HG02943 (cell line): ENCODE results near the gene SCARB1.
"Not testable (repeated sequence)": the region's sequence is repeated elsewhere in the genome, so short reads cannot be mapped to it uniquely, and the experiment has no call there.

Experiments used
- ATAC-seq: cut with Tn5 transposase; IDR thresholded peaks from one replicate; pipeline ENCODE4 v1.9.1; 2021; ENCODE audit warnings: mild to moderate bottlenecking, low read depth, moderate library complexity; ENCODE audit not compliant: unreplicated experiment

SCARB1 gene

GRCh38 chr12:124863416-124864325 is at the start of gene SCARB1:
SCARB1 (minus strand) TSS chr12:124863864; CDS start chr12:124863720, 144 bp downstream.
- peak; percentile 62 for ATAC-seq

GRCh38 chr12:124912529-124913287 is 49.0 kb upstream of the SCARB1 start:
- ATAC-seq: not testable (repeated sequence)

- ATAC-seq: not testable (repeated sequence)
Measured at GRCh38 chr12:124911521-124911920, 47.9 kb upstream of the SCARB1 start.

GRCh38 chr12:124910561-124911478 is 47.2 kb upstream of the SCARB1 start:
- no peak for ATAC-seq

- no peak for ATAC-seq
Measured at GRCh38 chr12:124909831-124910560, 46.3 kb upstream of the SCARB1 start.

GRCh38 chr12:124906606-124907261 is 43.1 kb upstream of the SCARB1 start:
- peak; percentile 59 for ATAC-seq

- ATAC-seq: no peak
Measured at GRCh38 chr12:124904306-124905098, 40.8 kb upstream of the SCARB1 start.

- no peak for ATAC-seq
Measured at GRCh38 chr12:124902916-124903315, 39.3 kb upstream of the SCARB1 start.

GRCh38 chr12:124901003-124901402 is 37.3 kb upstream of the SCARB1 start:
- ATAC-seq: no peak

GRCh38 chr12:124900345-124900795 is 36.7 kb upstream of the SCARB1 start:
- ATAC-seq: not testable (repeated sequence)

- no peak for ATAC-seq
Measured at GRCh38 chr12:124898923-124899294, 35.2 kb upstream of the SCARB1 start.

- ATAC-seq: no peak
Measured at GRCh38 chr12:124898200-124898922, 34.7 kb upstream of the SCARB1 start.

GRCh38 chr12:124896461-124896860 is 32.8 kb upstream of the SCARB1 start:
- no peak for ATAC-seq

- no peak for ATAC-seq
Measured at GRCh38 chr12:124893792-124894516, 30.3 kb upstream of the SCARB1 start.

GRCh38 chr12:124888260-124888659 is 24.6 kb upstream of the SCARB1 start:
- ATAC-seq: no peak

GRCh38 chr12:124887766-124888165 is 24.1 kb upstream of the SCARB1 start:
- not testable (repeated sequence) for ATAC-seq
